ENCODE results near the gene NGB. TPM values are rescaled to one million over a fixed set of nuclear protein-coding genes. Genes with fewer than 3 reads are reported as not detected.

The NGB gene
- polyA plus RNA-seq, 5 donors = not detected

DNA sequence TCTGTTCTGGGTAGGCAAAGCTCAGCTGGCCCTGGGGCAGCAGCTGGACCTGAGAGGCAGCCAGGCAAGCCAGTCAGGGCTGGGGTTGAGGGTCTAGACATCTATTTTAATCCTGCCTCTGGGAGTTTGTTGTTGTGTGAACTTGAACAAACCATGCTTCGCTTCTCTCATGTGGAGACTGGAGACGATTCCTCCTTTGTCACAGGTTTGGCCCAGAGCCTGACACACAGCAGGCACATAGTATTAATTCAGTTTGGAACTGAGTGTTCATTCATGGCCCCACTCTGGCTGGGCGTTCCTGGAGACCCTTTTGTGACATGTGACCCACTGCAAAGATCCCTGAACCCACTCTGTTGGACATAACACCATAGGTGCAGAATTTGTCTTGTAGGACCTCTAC is 39.3 kb downstream of the NGB start:
- DNase-seq = no peak

- no peak for DNase-seq
Observed at GRCh38 chr14:77230914-77231313, 40.1 kb downstream of the NGB start.

GRCh38 chr14:77228056-77228455 is 43.0 kb downstream of the NGB start:
- DNase-seq = no peak

DNA sequence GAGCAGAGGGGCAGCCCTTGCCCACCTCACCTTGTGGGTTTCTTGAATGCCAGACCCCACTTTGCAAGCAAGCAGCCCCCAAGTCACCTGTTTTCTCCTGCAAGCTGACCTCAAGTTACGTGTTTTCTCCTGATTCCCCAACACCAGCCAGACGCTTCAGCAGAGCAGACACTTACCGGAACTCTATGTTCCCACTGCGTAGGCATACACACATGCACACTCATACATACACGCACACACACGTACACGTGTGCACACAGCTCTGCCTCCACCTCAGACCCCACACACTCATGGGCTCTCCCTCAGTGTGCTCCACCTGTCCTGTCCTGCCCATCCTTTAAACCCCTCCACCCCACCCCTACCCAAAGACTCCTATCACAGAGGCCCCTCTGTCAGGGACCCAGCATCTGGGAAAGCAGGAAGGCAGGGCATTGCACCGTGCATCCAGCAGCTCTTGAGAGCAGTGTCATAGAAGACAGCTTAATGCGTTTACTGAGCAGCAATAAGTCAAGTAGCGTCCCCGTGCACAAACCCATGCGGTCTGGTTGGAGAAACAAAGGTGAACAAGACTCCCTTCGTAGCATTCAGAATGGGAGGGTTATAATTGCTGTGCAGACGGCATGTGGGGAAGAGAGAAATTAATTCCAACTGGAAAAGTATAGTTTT is 45.0 kb downstream of the NGB start:
- no peak for DNase-seq

- DNase-seq = no peak
Observed at GRCh38 chr14:77225254-77225653, 45.8 kb downstream of the NGB start.

GRCh38 chr14:77224212-77224611 is 46.8 kb downstream of the NGB start:
- DNase-seq = no peak

DNA sequence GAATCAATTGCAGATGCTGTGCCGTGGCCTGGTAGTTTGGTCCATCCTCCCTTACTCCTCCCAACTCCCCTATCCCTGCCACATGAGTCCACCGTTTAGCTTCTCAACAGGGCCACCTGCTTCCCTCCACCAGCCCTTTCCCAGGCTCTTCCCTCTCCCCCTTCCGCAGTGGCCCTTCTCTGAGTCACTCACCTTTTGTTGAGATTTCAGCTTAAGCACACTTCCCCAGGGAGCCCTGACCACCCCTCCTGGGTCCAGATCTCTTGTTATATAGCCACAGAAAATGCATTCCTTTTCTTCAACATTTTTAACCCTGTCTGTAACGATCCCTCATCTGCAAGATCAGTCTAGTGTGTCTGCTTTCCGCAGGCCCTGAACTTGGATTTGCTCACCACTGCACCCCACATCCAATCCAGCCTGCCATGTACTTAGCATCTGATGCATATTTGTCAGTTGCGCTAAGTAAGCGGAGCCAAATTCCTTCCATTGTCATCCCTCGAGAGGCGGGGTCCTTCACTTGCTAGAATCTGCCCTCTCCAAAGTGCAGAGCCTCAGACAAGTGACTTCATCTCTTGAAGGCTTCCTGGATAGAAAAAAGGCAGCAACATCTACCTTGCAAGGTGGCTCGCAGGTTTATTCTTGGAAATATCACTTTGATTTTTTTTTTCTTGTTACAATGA is 48.3 kb downstream of the NGB start:
- DNase-seq = no peak

DNA sequence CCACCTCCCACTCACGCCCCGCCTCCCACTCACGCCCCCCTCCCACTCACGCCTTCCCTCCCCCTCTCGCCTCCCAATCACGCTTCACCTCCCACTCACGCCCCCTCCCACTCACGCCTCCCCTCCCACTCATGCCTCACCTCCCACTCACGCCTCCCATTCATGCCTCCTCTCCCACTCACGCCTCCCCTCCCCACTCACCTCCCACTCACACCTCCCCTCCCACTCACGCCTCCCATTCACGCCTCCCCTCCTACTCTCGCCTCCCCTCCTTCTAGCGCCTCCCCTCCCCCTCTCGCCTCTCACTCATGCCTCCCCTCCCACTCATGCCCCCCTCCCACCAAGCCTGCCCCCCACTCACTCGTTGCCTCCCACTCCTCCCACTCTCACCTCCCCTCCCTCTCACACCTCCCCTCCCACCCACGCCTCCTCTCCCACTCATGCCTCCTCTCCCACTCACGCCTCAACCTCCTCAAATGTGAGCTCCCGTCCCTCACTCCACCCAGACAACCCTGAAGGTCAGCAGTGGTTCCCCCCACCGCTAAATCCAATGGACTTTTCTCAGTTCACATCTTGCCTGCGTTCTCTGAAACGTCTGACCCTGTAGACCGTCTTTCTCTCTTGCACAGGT is 49.6 kb downstream of the NGB start:
- DNase-seq = no peak

DNA sequence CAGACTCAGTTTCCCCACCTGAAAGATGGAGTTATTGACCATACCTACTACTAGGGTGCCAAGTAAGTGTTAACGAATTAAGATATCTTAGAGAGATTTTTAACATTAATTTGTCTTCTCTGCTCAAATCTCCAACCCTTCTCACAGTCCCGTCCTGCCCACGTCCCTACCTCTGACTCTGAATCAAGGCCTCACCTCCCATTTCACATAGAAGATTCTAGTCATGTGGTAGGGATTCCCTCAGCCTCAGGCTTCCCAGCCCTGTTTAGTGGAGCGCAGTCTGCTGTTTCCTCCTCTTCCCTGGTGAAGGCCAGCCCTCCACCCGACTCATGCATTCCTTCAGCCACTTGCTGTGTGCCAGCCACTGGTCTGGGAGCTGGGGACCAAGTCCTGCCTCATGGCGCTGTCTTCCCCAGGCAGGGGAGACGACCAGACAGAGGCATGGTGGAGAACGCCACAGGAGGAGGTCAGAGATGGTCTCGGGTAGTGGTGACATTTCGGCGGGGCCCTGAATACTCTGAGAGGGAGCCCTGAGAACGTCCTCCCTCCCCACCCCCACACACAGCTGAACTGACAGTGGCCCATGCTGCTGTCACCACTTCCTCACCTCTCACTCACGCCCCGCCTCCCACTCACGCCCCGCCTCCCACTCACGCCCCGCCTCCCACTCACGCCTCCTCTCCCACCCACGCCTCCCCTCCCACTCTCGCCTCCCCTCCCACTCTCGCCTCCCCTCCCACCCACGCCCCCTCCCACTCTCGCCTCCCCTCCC is 50.6 kb downstream of the NGB start:
- no peak for DNase-seq

DNA sequence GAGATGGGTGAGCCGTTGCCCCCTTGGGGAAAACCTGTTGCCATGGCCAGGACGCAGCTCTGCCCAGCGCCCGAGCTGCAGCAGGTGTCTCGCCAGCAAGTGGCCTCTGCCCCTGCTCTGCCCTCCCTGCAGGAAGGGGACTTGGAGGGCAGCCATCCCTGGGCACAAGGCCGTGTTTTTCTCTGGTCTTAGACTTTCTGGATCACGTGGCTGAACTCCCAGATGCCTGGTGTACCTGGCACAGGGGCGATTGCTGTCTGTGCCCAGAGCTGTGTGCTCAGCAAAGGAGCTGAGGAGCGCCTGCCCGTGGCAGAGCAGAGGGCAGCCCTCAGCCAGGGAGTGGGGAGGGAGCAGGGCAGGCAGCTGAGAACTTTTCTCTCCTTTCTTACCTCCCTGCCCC is 51.4 kb downstream of the NGB start:
- DNase-seq = no peak

DNA sequence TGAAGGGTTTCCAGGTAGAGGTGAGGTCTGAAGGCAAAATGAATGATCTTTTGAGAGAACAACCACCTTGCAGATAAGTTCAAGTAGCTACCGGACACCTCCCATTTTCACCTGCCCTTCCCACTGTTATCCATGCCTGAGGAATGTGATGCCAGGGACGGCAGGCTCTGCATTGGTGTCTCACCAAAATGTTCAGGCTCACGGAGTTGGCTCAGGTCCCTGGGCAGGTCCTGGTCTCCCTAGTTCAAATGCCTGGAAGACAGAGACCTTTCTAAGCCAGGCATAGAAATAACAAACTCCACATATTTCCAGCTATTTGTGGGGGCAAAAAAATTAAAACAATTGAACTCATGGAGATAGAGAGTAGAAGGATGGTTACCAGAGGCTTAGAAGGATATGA is 53.5 kb downstream of the NGB start:
- DNase-seq = no peak

Other genes with a start within 250 kb of the NGB start
- 10 to 100 TPM; 24.7 to 49.4 (median 31.3) TPM for gene IRF2BPL, start 242.5 kb downstream of the NGB start, polyA plus RNA-seq (ENCODE audit: insufficient read depth in 1 of 5, insufficient read length in 5 of 5, low replicate concordance in 1 of 5)
- gene CIPC, start 172.9 kb downstream of the NGB start, polyA plus RNA-seq (ENCODE audit: insufficient read depth in 1 of 5, insufficient read length in 5 of 5, low replicate concordance in 1 of 5) = 10 to 100 TPM; 19.0 to 26.0 (median 24.6) TPM
- under 1 TPM in 3 of 5 donors, not detected in 2; 0.05 to 0.08 (median 0.06) TPM for gene ZDHHC22, start 129.4 kb downstream of the NGB start, polyA plus RNA-seq (ENCODE audit: insufficient read depth in 1 of 5, insufficient read length in 5 of 5, low replicate concordance in 1 of 5)
- gene TMEM63C, start 89.4 kb downstream of the NGB start, polyA plus RNA-seq (ENCODE audit: insufficient read depth in 1 of 5, insufficient read length in 5 of 5, low replicate concordance in 1 of 5) = 1 to 10 TPM in 1 of 5 donors, under 1 TPM in 4; 0.29 to 1.2 (median 0.52) TPM
- gene POMT2, start 49.7 kb upstream of the NGB start, polyA plus RNA-seq (ENCODE audit: insufficient read depth in 1 of 5, insufficient read length in 5 of 5, low replicate concordance in 1 of 5) = 10 to 100 TPM; 24.0 to 32.2 (median 31.0) TPM
- gene GSTZ1, start 49.8 kb upstream of the NGB start, polyA plus RNA-seq (ENCODE audit: insufficient read depth in 1 of 5, insufficient read length in 5 of 5, low replicate concordance in 1 of 5) = 10 to 100 TPM; 18.4 to 25.0 (median 20.4) TPM
- gene TMED8, start 105.9 kb upstream of the NGB start, polyA plus RNA-seq (ENCODE audit: insufficient read depth in 1 of 5, insufficient read length in 5 of 5, low replicate concordance in 1 of 5) = 10 to 100 TPM; 13.4 to 19.9 (median 16.3) TPM
- 1 to 10 TPM; 3.0 to 5.7 (median 3.5) TPM for gene SAMD15, start 106.2 kb upstream of the NGB start, polyA plus RNA-seq (ENCODE audit: insufficient read depth in 1 of 5, insufficient read length in 5 of 5, low replicate concordance in 1 of 5)
- gene NOXRED1, start 152.3 kb upstream of the NGB start, polyA plus RNA-seq (ENCODE audit: insufficient read depth in 1 of 5, insufficient read length in 5 of 5, low replicate concordance in 1 of 5) = 1 to 10 TPM; 1.5 to 3.0 (median 1.8) TPM
- 10 to 100 TPM; 25.8 to 38.9 (median 34.3) TPM for gene VIPAS39, start 186.4 kb upstream of the NGB start, polyA plus RNA-seq (ENCODE audit: insufficient read depth in 1 of 5, insufficient read length in 5 of 5, low replicate concordance in 1 of 5)
- 100 to 1,000 TPM; 162 to 221 (median 174) TPM for gene AHSA1, start 186.9 kb upstream of the NGB start, polyA plus RNA-seq (ENCODE audit: insufficient read depth in 1 of 5, insufficient read length in 5 of 5, low replicate concordance in 1 of 5)
- gene ISM2, start 227.6 kb upstream of the NGB start, polyA plus RNA-seq (ENCODE audit: insufficient read depth in 1 of 5, insufficient read length in 5 of 5, low replicate concordance in 1 of 5) = not detected